GM19035 (cell line): ENCODE results near the gene GNG12.
A peak's percentile ranks its signal among the peaks of the same experiment; 100 is the strongest.
"Not testable (repeated sequence)": the region's sequence is repeated elsewhere in the genome, so short reads cannot be mapped to it uniquely, and the experiment has no call there.

Experiments
- ATAC-seq: cut with Tn5 transposase; IDR thresholded peaks from one replicate; pipeline ENCODE4 v1.9.1; 2021; ENCODE audit not compliant: unreplicated experiment

The GNG12 gene

GRCh38 chr1:67735806-67736627, 97.2 kb downstream of the GNG12 start:
- ATAC-seq, result peak; percentile 98

GRCh38 chr1:67735206-67735605, 98.1 kb downstream of the GNG12 start:
- ATAC-seq, result no peak

GRCh38 chr1:67734323-67734690, 99.0 kb downstream of the GNG12 start:
- ATAC-seq, result no peak

GRCh38 chr1:67733681-67734322, 99.5 kb downstream of the GNG12 start:
- no peak for ATAC-seq

GRCh38 chr1:67732750-67733151, 100.5 kb downstream of the GNG12 start:
- no peak for ATAC-seq

GRCh38 chr1:67731322-67731721, 101.9 kb downstream of the GNG12 start:
- ATAC-seq, result no peak

- ATAC-seq, result not testable (repeated sequence)
Observed at GRCh38 chr1:67730312-67730711, 103.0 kb downstream of the GNG12 start.

GRCh38 chr1:67729872-67730271, 103.4 kb downstream of the GNG12 start:
- no peak for ATAC-seq

GRCh38 chr1:67726224-67726623, 107.0 kb downstream of the GNG12 start:
- no peak for ATAC-seq

GRCh38 chr1:67724928-67725560, 108.2 kb downstream of the GNG12 start:
- no peak for ATAC-seq

- ATAC-seq, result peak; percentile 85
Observed at GRCh38 chr1:67723620-67724019, 109.6 kb downstream of the GNG12 start.

GRCh38 chr1:67723126-67723525, 110.1 kb downstream of the GNG12 start:
- no peak for ATAC-seq

- ATAC-seq, result no peak
Observed at GRCh38 chr1:67722292-67722944, 110.8 kb downstream of the GNG12 start.

GRCh38 chr1:67721650-67722291, 111.5 kb downstream of the GNG12 start:
- ATAC-seq, result no peak

GRCh38 chr1:67721112-67721511, 112.2 kb downstream of the GNG12 start:
- ATAC-seq, result no peak

GRCh38 chr1:67719329-67720196, 113.7 kb downstream of the GNG12 start:
- ATAC-seq, result no peak

- no peak for ATAC-seq
Observed at GRCh38 chr1:67717876-67718275, 115.4 kb downstream of the GNG12 start.

GRCh38 chr1:67716800-67717199, 116.5 kb downstream of the GNG12 start:
- ATAC-seq, result no peak

- ATAC-seq, result no peak
Observed at GRCh38 chr1:67715819-67716218, 117.4 kb downstream of the GNG12 start.
